HG02885 (cell line): Measurements from ENCODE around the gene SLC19A1.
A peak's percentile ranks its signal among the peaks of the same experiment; 100 is the strongest.

ENCODE experiments used
- ATAC-seq: cut with Tn5 transposase; IDR thresholded peaks from one replicate; pipeline ENCODE4 v1.9.1; 2021; ENCODE audit warnings: mild to moderate bottlenecking; ENCODE audit not compliant: unreplicated experiment, poor library complexity

Gene SLC19A1

GRCh38 chr21:45542242-45542666, at the start of gene SLC19A1:
Gene SLC19A1, minus strand, starts transcription at chr21:45542440. Its CDS starts 4,481 bp downstream, at chr21:45537959.
- peak; percentile 73 for ATAC-seq

- no peak for ATAC-seq
Measured at GRCh38 chr21:45591619-45592207, 49.5 kb upstream of the SLC19A1 start.

- peak; percentile 35 for ATAC-seq
Measured at GRCh38 chr21:45590726-45591618, 48.7 kb upstream of the SLC19A1 start.

GRCh38 chr21:45590246-45590725, 48.0 kb upstream of the SLC19A1 start:
- ATAC-seq = peak; percentile 33

- no peak for ATAC-seq
Measured at GRCh38 chr21:45589686-45590245, 47.5 kb upstream of the SLC19A1 start.

GRCh38 chr21:45588871-45589491, 46.7 kb upstream of the SLC19A1 start:
- ATAC-seq = no peak

- no peak for ATAC-seq
Measured at GRCh38 chr21:45588086-45588825, 46.0 kb upstream of the SLC19A1 start.

- no peak for ATAC-seq
Measured at GRCh38 chr21:45586289-45586858, 44.1 kb upstream of the SLC19A1 start.

GRCh38 chr21:45584786-45585185, 42.5 kb upstream of the SLC19A1 start:
- no peak for ATAC-seq

GRCh38 chr21:45583831-45584509, 41.7 kb upstream of the SLC19A1 start:
- ATAC-seq = no peak

- ATAC-seq = no peak
Measured at GRCh38 chr21:45582128-45582527, 39.9 kb upstream of the SLC19A1 start.

- ATAC-seq = no peak
Measured at GRCh38 chr21:45581322-45581712, 39.1 kb upstream of the SLC19A1 start.

- ATAC-seq = no peak
Measured at GRCh38 chr21:45580576-45581321, 38.5 kb upstream of the SLC19A1 start.

GRCh38 chr21:45580181-45580575, 37.9 kb upstream of the SLC19A1 start:
- ATAC-seq = no peak

GRCh38 chr21:45579383-45580180, 37.3 kb upstream of the SLC19A1 start:
- no peak for ATAC-seq

GRCh38 chr21:45578811-45579381, 36.7 kb upstream of the SLC19A1 start:
- ATAC-seq = no peak

GRCh38 chr21:45578176-45578801, 36.0 kb upstream of the SLC19A1 start:
- ATAC-seq = no peak
